Body of pancreas (tissue), 4 donors: ENCODE measurements around the gene HOXA1. TPM values are rescaled to one million over a fixed set of nuclear protein-coding genes. Genes with fewer than 3 reads are reported as not detected.

ENCODE experiments used
- ATAC-seq: fragments of 150-250 bp; one replicate; pipeline ENCODE4 v1.9.1; 2016
- DNase-seq, 4 donors: peaks; one replicate each; pipeline ENCODE4 v3.0.0-alpha.2; 2019
- H3K27ac ChIP-seq, 4 donors: fragments of 200-600 bp; sonication (generic); 1 replicate in 3 of 4; 2 replicates in 1 of 4; pipeline versions ENCODE4 v1.5.1 to v1.6.1; 2016 to 2019; ENCODE audit warnings: mild to moderate bottlenecking in 1 of 4, mixed read lengths in 1 of 4, moderate library complexity in 1 of 4
- H3K27me3 ChIP-seq, 2 donors: fragments of 200-600 bp; sonication (generic); one replicate each; pipeline ENCODE4 v1.6.0; 2016; ENCODE audit warnings: mild to moderate bottlenecking in 1 of 2
- H3K36me3 ChIP-seq, 2 donors: fragments of 200-600 bp; sonication (generic); replicated peaks in 1 of 2; 2 replicates each; pipeline ENCODE4 v1.5.1; 2016; ENCODE audit warnings: low read depth in 2 of 2; ENCODE audit not compliant: insufficient read depth in 1 of 2
- H3K4me1 ChIP-seq: fragments of 200-600 bp; sonication (generic); one replicate; pipeline ENCODE4 v1.6.0; 2016
- H3K4me3 ChIP-seq, 2 donors: fragments of 200-600 bp; sonication (generic); 1 replicate in 1 of 2; 2 replicates in 1 of 2; pipeline ENCODE4 v1.5.1; 2016 to 2019
- H3K9me3 ChIP-seq, 3 donors: fragments of 200-600 bp; sonication (generic); 1 replicate in 2 of 3; 2 replicates in 1 of 3; pipeline ENCODE4 v1.5.1; 2016
- CTCF ChIP-seq, 7 experiments: fragments of 450-650 bp in 4 of 7; fragments of 200-600 bp in 3 of 7; sonication (generic) in 3 of 7; IDR thresholded peaks; one replicate each; pipeline ENCODE4 v1.5.1; 2016 to 2019; ENCODE audit warnings: antibody characterized with exemption in 7 of 7
- POLR2A ChIP-seq, 3 donors: fragments of 450-650 bp; IDR thresholded peaks; one replicate each; pipeline ENCODE4 v1.6.1; 2016; ENCODE audit warnings: antibody characterized with exemption in 3 of 3, mild to moderate bottlenecking in 2 of 3
- WGBS, 2 donors: methylation state at CpG; one replicate each; pipeline ENCODE4 v1.1.5; 2017; 5-methylcytosine and 5-hydroxymethylcytosine counted together
- intact Hi-C: fragments of 100-400 bp; cut with DNase I; formaldehyde crosslinking; loops from one replicate; pipeline ENCODE4 v1.15.1; 2023
- total RNA-seq, 2 donors: library from RNA; depleted of rRNA; stranded (reverse); fragments of >200 nt; gene quantifications; one replicate each; pipeline ENCODE4 v1.1.0, GENCODE V29; 2016

HOXA1 gene
- total RNA-seq, 2 donors from 2014 or later = not detected

DNA sequence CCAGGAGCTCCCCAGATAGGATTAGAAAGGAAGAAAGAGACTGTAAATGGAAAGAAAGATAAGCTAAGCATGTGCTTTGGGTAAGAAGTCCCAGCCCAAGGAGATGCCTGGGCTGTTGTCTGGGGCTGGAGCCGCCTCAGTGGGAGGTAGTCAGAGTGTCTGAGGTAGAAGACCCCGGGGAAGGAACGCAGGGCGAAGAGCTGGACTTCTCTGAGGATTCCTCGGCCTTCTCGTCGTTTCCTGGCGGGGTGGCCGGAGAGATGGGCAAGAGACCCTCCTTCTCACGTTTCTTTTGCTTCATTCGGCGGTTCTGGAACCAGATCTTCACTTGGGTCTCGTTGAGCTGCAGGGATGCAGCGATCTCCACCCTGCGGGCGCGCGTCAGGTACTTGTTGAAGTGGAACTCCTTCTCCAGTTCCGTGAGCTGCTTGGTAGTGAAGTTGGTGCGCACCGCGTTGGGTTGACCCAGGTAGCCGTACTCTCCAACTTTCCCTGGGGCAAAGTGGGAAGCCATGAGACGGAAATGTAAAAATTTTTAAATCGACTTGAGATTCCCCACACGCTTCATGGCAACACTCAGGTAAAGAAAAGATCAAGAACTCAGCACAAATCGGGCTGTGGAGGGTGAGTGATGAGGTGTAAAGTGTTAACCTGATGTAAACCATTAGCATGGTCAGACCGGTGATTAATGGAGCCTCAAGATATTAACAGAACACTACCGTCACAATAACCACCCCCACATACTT is 1.3 kb downstream of the HOXA1 start:
- DNase-seq = no peak
- H3K27ac ChIP-seq = no peak overlapping the region
- no peak for ATAC-seq
- H3K9me3 ChIP-seq = no peaks in the 10 kb centered on the region
- no peak overlapping the region for H3K4me3 ChIP-seq
- H3K4me1 ChIP-seq = peaks cover 19% of the 10 kb centered on the region
- H3K27me3 ChIP-seq = peaks cover 9 to 47% of the 10 kb centered on the region in 2 donors
- TF ChIP-seq CTCF (IDR thresholded peaks at IDR 0.05) (no peak), POLR2A (IDR thresholded peaks at IDR 0.05) (no peak)
- H3K36me3 ChIP-seq = no peaks in the 10 kb centered on the region
- WGBS, 2 donors = 17% methylated on average over 28 to 29 of the region's 29 CpGs
- intact Hi-C loops = no loop called here

GRCh38 chr7:27093184-27093895 is 2.5 kb downstream of the HOXA1 start:
- peaks cover 0 to 1% (median 0%) of the 10 kb centered on the region in 3 donors for H3K9me3 ChIP-seq
- peaks cover 11% of the 10 kb centered on the region for H3K4me1 ChIP-seq

DNA sequence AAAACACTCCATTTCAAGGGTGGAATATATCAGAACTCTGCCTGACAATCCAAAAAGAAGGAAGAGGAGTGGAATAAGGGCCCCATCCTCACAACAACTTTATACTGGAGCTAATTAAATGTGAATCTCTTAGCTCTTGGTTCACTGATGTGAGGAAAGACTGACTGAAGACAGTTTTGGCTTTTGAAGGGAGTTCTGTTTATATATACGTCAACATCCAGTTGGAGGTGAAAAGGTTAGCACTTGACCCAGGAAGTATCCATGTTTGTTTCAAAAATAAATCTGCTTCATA is 3.0 kb downstream of the HOXA1 start:
- Histone ChIP-seq H3K27ac (no peak overlapping the region), H3K9me3 (peaks cover 0 to 7% (median 0%) of the 10 kb centered on the region in 3 donors), H3K4me3 (no peak overlapping the region), H3K4me1 (peaks cover 11% of the 10 kb centered on the region), H3K36me3 (no peaks in the 10 kb centered on the region), H3K27me3 (peaks cover 0 to 46% of the 10 kb centered on the region in 2 donors)
- ATAC-seq (no peak), DNase-seq (no peak)
- WGBS, 2 donors = 58 to 65% methylated on average over 1 of the region's 1 CpG
- TF ChIP-seq POLR2A (IDR thresholded peaks at IDR 0.05) = no peak
- TF ChIP-seq CTCF (IDR thresholded peaks at IDR 0.05) = no peak
- intact Hi-C loops = no loop called here

More at GRCh38 chr7:27093184-27093895, 2.5 kb downstream of the HOXA1 start:
- no peak overlapping the region for H3K4me3 ChIP-seq
- peaks cover 3 to 47% of the 10 kb centered on the region in 2 donors for H3K27me3 ChIP-seq
- H3K36me3 ChIP-seq = no peaks in the 10 kb centered on the region
- DNase-seq = no peak
- intact Hi-C loops = no loop called here
- ATAC-seq = no peak
- WGBS, 2 donors = 30 to 40% methylated on average over 6 of the region's 6 CpGs
- TF ChIP-seq POLR2A (IDR thresholded peaks at IDR 0.05) (no peak), CTCF (IDR thresholded peaks at IDR 0.05) (no peak)
- H3K27ac ChIP-seq = no peak overlapping the region

GRCh38 chr7:27091941-27092818 is 3.6 kb downstream of the HOXA1 start:
- peaks cover 0 to 7% (median 0%) of the 10 kb centered on the region in 3 donors for H3K9me3 ChIP-seq
- H3K27ac ChIP-seq = no peak overlapping the region
- H3K36me3 ChIP-seq = no peaks in the 10 kb centered on the region
- ATAC-seq (no peak), DNase-seq (no peak)
- no peak overlapping the region for H3K4me3 ChIP-seq
- WGBS, 2 donors = 31 to 32% methylated on average over 9 of the region's 9 CpGs
- TF ChIP-seq POLR2A (IDR thresholded peaks at IDR 0.05) = no peak
- no peak for TF ChIP-seq CTCF (IDR thresholded peaks at IDR 0.05)
- intact Hi-C loops = no loop called here
- H3K4me1 ChIP-seq = peaks cover 11% of the 10 kb centered on the region
- H3K27me3 ChIP-seq = peaks cover 0 to 45% of the 10 kb centered on the region in 2 donors
